ENCODE results near the gene RPL7L1. TPM values are rescaled to one million over a fixed set of nuclear protein-coding genes. Genes with fewer than 3 reads are reported as not detected.

RPL7L1 gene
- total RNA-seq, 4 donors from 2014 or later = 66.8 to 82.2 (median 76.9) TPM

DNA sequence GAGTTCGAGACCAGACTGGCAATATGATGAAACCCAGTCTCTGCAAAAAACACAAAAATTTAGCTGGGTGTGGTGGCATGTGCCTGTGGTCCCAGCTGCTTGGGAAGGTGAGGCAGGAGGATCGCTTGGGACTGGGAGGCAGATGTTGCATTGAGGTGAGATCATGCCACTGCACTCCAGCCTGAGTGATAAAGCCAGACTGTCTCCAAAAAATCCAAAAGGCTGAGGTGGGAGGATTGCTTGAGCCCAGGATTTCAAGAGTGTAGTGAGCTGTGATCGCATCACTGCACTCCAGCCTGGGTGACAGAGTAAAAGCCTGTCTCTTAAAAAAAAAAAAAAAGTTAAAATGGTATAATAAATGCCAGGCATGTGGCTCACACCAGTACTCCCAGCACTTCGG, 35.1 kb downstream of the RPL7L1 start:
- Histone ChIP-seq H3K27ac (replicated peaks in 1 of 4) (no peak overlapping the region), H3K4me1 (peaks cover 6 to 11% (median 8%) of the 10 kb centered on the region in 4 donors), H3K27me3 (peaks cover 0 to 48% (median 2%) of the 10 kb centered on the region in 4 donors), H3K36me3 (no peaks in the 10 kb centered on the region), H3K9me3 (no peaks in the 10 kb centered on the region), H3K4me3 (no peak overlapping the region)
- no peak for DNase-seq (ENCODE audit: extremely low spot score)
- intact Hi-C loops (cut with DNase I) = no loop called here
- WGBS = 86% methylated on average over 4 of the region's 4 CpGs
- TF ChIP-seq POLR2AphosphoS5 (IDR thresholded peaks at IDR 0.05) (no peak), POLR2A (IDR thresholded peaks at IDR 0.05; ENCODE audit: low read depth) (no peak), EP300 (IDR thresholded peaks at IDR 0.05) (no peak)
- TF ChIP-seq, protein P1, sequence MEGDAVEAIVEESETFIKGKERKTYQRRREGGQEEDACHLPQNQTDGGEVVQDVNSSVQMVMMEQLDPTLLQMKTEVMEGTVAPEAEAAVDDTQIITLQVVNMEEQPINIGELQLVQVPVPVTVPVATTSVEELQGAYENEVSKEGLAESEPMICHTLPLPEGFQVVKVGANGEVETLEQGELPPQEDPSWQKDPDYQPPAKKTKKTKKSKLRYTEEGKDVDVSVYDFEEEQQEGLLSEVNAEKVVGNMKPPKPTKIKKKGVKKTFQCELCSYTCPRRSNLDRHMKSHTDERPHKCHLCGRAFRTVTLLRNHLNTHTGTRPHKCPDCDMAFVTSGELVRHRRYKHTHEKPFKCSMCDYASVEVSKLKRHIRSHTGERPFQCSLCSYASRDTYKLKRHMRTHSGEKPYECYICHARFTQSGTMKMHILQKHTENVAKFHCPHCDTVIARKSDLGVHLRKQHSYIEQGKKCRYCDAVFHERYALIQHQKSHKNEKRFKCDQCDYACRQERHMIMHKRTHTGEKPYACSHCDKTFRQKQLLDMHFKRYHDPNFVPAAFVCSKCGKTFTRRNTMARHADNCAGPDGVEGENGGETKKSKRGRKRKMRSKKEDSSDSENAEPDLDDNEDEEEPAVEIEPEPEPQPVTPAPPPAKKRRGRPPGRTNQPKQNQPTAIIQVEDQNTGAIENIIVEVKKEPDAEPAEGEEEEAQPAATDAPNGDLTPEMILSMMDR (IDR thresholded peaks at IDR 0.05) = no peak

DNA sequence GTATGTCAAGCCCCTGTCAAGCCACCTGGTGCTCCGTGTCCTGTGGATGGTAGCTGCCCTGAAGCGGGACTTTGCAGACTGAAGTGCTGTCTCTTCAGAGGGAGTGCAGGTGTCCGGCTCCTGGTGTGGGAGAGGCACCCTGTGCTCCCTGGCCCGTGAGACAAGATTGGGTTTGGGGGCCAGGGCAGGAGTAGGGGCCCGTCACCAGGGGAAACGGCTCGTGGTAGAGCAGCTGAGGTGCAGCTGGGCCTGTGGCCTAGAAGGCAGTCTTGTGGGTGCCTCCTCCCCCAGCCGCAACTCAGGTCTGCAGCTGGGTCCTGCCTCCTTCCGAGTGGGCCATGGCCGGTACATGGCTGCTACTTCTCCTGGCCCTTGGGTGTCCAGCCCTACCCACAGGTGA, 36.3 kb downstream of the RPL7L1 start, which contains the start of gene PTCRA:
PTCRA (plus strand) TSS at position 322 of the 400 bp plus-strand sequence; CDS start at position 339, 17 bp downstream.
- intact Hi-C loops (cut with DNase I) = no loop called here
- peaks cover 6 to 11% (median 8%) of the 10 kb centered on the region in 4 donors for H3K4me1 ChIP-seq
- no peak within 1 kb of the TSS for H3K27ac ChIP-seq (replicated peaks in 1 of 4)

DNA sequence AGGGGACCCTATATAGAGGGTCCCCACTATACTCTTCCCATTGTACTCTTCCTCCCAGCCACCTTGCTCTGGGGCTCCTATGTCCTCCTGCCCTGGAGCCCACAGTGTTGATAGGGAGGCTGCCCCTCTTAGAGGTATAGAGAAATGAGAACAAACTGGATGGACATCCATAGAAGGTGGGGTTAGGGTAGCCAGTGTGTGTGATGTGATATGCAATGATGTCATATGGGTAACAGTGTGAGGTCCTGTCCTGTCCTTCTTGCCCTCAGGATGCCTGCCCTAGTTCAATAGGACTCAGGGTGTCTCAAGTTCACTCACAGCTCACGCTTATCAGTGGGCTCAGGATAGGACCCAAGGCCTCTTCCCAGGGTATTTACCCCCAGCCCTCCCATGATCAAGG, 36.9 kb downstream of the RPL7L1 start:
- no peak overlapping the region for H3K27ac ChIP-seq (replicated peaks in 1 of 4)
- H3K9me3 ChIP-seq = no peaks in the 10 kb centered on the region
- no peak overlapping the region for H3K4me3 ChIP-seq
- no peak for DNase-seq (ENCODE audit: extremely low spot score)
- H3K27me3 ChIP-seq = peaks cover 0 to 43% (median 2%) of the 10 kb centered on the region in 4 donors
- intact Hi-C loops (cut with DNase I) = no loop called here
- WGBS = 100% methylated on average over 1 of the region's 1 CpG
- peaks cover 5 to 7% (median 6%) of the 10 kb centered on the region in 4 donors for H3K4me1 ChIP-seq
- TF ChIP-seq, protein P1 (IDR thresholded peaks at IDR 0.05) = no peak
- TF ChIP-seq POLR2AphosphoS5 (IDR thresholded peaks at IDR 0.05) = no peak
- TF ChIP-seq POLR2A (IDR thresholded peaks at IDR 0.05; ENCODE audit: low read depth) = no peak
- TF ChIP-seq EP300 (IDR thresholded peaks at IDR 0.05) = no peak
- no peaks in the 10 kb centered on the region for H3K36me3 ChIP-seq

More for the DNA sequence above, 36.3 kb downstream of the RPL7L1 start, which contains the start of gene PTCRA:
- Histone ChIP-seq H3K9me3 (no peaks in the 10 kb centered on the region), H3K36me3 (no peaks in the 10 kb centered on the region), H3K27me3 (peaks cover 0 to 48% (median 2%) of the 10 kb centered on the region in 4 donors), H3K4me3 (no peak within 1 kb of the TSS)
- TF ChIP-seq, protein P1 (IDR thresholded peaks at IDR 0.05) = no peak
- no peak for TF ChIP-seq EP300 (IDR thresholded peaks at IDR 0.05)
- TF ChIP-seq POLR2AphosphoS5 (IDR thresholded peaks at IDR 0.05) = no peak
- no peak for TF ChIP-seq POLR2A (IDR thresholded peaks at IDR 0.05; ENCODE audit: low read depth)
- WGBS = 75% methylated on average over 8 of the region's 10 CpGs
- DNase-seq (ENCODE audit: extremely low spot score) = no peak

DNA sequence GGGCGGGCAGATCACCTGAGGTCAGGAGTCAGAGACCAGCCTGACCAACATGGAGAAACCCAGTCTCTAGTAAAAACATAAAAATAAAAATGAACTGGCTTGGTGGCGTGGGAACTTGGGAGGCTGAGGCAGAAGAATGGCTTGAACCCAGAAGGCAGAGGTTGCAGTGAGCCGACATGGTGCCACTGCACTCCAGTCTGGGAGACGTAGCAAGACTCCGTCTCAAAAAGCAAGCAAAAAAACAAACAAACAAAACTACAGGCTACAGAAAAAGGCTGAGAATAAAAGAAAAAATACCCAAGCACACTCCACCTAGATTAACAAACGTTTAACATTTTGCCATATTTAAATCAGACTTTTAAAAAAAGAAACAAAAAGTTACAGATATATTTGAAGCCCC, 42.4 kb downstream of the RPL7L1 start:
- intact Hi-C loops (cut with DNase I) = no loop called here
- Histone ChIP-seq H3K27ac (replicated peaks in 1 of 4) (no peak overlapping the region), H3K27me3 (peaks cover 0 to 21% (median 0%) of the 10 kb centered on the region in 4 donors), H3K4me1 (no peaks in the 10 kb centered on the region), H3K9me3 (no peaks in the 10 kb centered on the region), H3K36me3 (no peaks in the 10 kb centered on the region), H3K4me3 (no peak overlapping the region)
- TF ChIP-seq POLR2A (IDR thresholded peaks at IDR 0.05; ENCODE audit: low read depth) (no peak), EP300 (IDR thresholded peaks at IDR 0.05) (no peak), POLR2AphosphoS5 (IDR thresholded peaks at IDR 0.05) (no peak)
- TF ChIP-seq, protein P1 (IDR thresholded peaks at IDR 0.05) = no peak
- DNase-seq (ENCODE audit: extremely low spot score) = no peak
- 69% methylated on average over 6 of the region's 6 CpGs for WGBS

DNA sequence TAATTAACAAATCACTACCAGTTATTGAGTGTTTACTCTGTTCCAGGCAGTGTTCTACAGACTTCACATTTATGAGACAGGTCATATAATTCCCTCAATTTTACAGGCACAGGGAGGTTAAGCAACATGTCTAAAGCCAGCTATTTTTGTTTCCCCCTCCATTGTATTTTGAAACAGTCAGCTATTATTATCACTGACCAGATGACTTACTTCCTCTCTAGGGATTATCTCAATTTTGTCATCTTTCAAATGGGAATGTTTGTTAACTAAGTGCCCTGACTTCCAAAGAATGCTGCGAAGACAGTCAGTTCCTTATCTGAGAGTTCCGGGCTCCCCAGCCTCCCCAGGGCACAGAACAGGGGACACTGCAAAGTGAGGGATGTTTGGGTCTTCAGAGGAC, 44.2 kb downstream of the RPL7L1 start:
- H3K27me3 ChIP-seq = peaks cover 0 to 21% (median 0%) of the 10 kb centered on the region in 4 donors
- H3K4me3 ChIP-seq = no peak overlapping the region
- peaks cover 0 to 9% (median 8%) of the 10 kb centered on the region in 4 donors for H3K4me1 ChIP-seq
- H3K36me3 ChIP-seq = no peaks in the 10 kb centered on the region
- DNase-seq (ENCODE audit: extremely low spot score) = no peak
- H3K27ac ChIP-seq (replicated peaks in 1 of 4) = no peak overlapping the region
- intact Hi-C loops (cut with DNase I) = no loop called here
- TF ChIP-seq, protein P1 (IDR thresholded peaks at IDR 0.05) = no peak
- TF ChIP-seq POLR2AphosphoS5 (IDR thresholded peaks at IDR 0.05) (no peak), POLR2A (IDR thresholded peaks at IDR 0.05; ENCODE audit: low read depth) (no peak), EP300 (IDR thresholded peaks at IDR 0.05) (no peak)
- WGBS = 73% methylated on average over 2 of the region's 2 CpGs
- no peaks in the 10 kb centered on the region for H3K9me3 ChIP-seq

Data from esophagus muscularis mucosa (tissue), 4 donors.